Endothelial cell of umbilical vein (primary cell): ENCODE data around the gene NUP160. TPM values are rescaled to one million over a fixed set of nuclear protein-coding genes. Genes with fewer than 3 reads are reported as not detected.

Experiments used
- BruUV-seq: library from RNA; stranded (reverse); fragments of 400-500 nt; replicated peaks from 2 replicates; lab custom pipeline; 2021; lab: Mats Ljungman, UMichigan
- CTCF ChIA-PET: fragments of 300-600, 350-600 bp; sonication (Branson Sonifier 250); formaldehyde crosslinking; loops from one replicate; lab custom pipeline; 2021; ENCODE audit warnings: antibody characterized with exemption, inconsistent platforms; lab: Charles Lee
- POLR2A ChIA-PET: fragments of 300-600, 350-600 bp; sonication (Branson Sonifier 250); formaldehyde crosslinking; loops from one replicate; lab custom pipeline; 2021; ENCODE audit warnings: antibody characterized with exemption, inconsistent platforms; lab: Charles Lee
- DNase-seq: peaks from one replicate; pipeline ENCODE4 v3.0.0-alpha.2; 2011; ENCODE audit warnings: low read depth, low spot score
- FAIRE-seq: peaks from 2 replicates; lab custom pipeline; 2011; peaks lifted over from hg19 to GRCh38; lab: Jason Lieb, UNC
- H2AFZ ChIP-seq: 2 replicates; pipeline ENCODE4 v1.6.0; 2012; ENCODE audit warnings: low read depth, low read length, control low read depth, inconsistent platforms
- H3K27ac ChIP-seq: 2 replicates; pipeline ENCODE4 v1.5.1; 2011; ENCODE audit warnings: low read depth, mild to moderate bottlenecking, control low read depth, low read length, moderate library complexity; ENCODE audit not compliant: insufficient read depth
- H3K27me3 ChIP-seq, 2 experiments: 2 replicates each; pipeline versions ENCODE4 v1.6.0 to v1.6.1; 2011; ENCODE audit warnings: low read length in 2 of 2, mixed read lengths in 1 of 2; ENCODE audit not compliant: control insufficient read depth in 2 of 2, insufficient read depth in 2 of 2
- H3K36me3 ChIP-seq, 2 experiments: 2 replicates in 1 of 2; 3 replicates in 1 of 2; pipeline ENCODE4 v1.5.1; 2011; ENCODE audit warnings: low read length in 2 of 2, mild to moderate bottlenecking in 1 of 2, moderate library complexity in 1 of 2; ENCODE audit not compliant: control insufficient read depth in 2 of 2, insufficient read depth in 2 of 2; ENCODE audit errors: extremely low read depth in 1 of 2
- H3K4me1 ChIP-seq: 3 replicates; pipeline ENCODE4 v1.5.1; 2011; ENCODE audit warnings: mild to moderate bottlenecking, low read length; ENCODE audit not compliant: control insufficient read depth, insufficient read depth; ENCODE audit errors: extremely low read depth
- H3K4me2 ChIP-seq: 2 replicates; pipeline ENCODE4 v1.6.1; 2011; ENCODE audit warnings: low read length, control low read depth, mixed read lengths; ENCODE audit not compliant: insufficient read depth
- H3K4me3 ChIP-seq, 3 experiments: fragments of 200-600 bp in 1 of 3; sonication (generic), shearing (Covaris generic) in 1 of 3; replicated peaks in 1 of 3; 2 replicates each; pipeline ENCODE4 v1.5.1; 2011 to 2016; ENCODE audit warnings: control low read depth in 3 of 3, low read length in 3 of 3, mild to moderate bottlenecking in 2 of 3, inconsistent platforms in 1 of 3, low read depth in 1 of 3, moderate library complexity in 1 of 3; ENCODE audit not compliant: insufficient read depth in 1 of 3
- H3K79me2 ChIP-seq: 2 replicates; pipeline ENCODE4 v1.6.0; 2012; ENCODE audit warnings: low read length, inconsistent platforms; ENCODE audit not compliant: control insufficient read depth, insufficient read depth
- H3K9ac ChIP-seq: replicated peaks from 2 replicates; pipeline ENCODE3; 2011; ENCODE audit warnings: low read length, control low read depth; ENCODE audit not compliant: insufficient read depth; ENCODE audit errors: extremely low read depth
- H3K9me1 ChIP-seq: replicated peaks from 3 replicates; pipeline ENCODE4 v1.6.0; 2011; ENCODE audit warnings: mild to moderate bottlenecking, low read length; ENCODE audit not compliant: control insufficient read depth, insufficient read depth; ENCODE audit errors: extremely low read depth
- H3K9me3 ChIP-seq: replicated peaks from 2 replicates; pipeline ENCODE4 v1.5.1; 2012; ENCODE audit warnings: low read length, inconsistent platforms; ENCODE audit not compliant: control insufficient read depth, insufficient read depth
- H4K20me1 ChIP-seq: replicated peaks from 2 replicates; pipeline ENCODE3; 2011; ENCODE audit warnings: mild to moderate bottlenecking, low read length; ENCODE audit not compliant: control insufficient read depth, insufficient read depth; ENCODE audit errors: extremely low read depth
- CTCF ChIP-seq, 2 donors: IDR thresholded peaks; 1 replicate in 1 of 2; 2 replicates in 1 of 2; pipeline ENCODE4 v1.5.1; 2011; ENCODE audit warnings: low read length in 2 of 2, mild to moderate bottlenecking in 2 of 2, moderate library complexity in 2 of 2, control low read depth in 1 of 2, inconsistent platforms in 1 of 2, low read depth in 1 of 2; ENCODE audit not compliant: insufficient read depth in 1 of 2; ENCODE audit errors: extremely low read depth in 1 of 2
- EZH2 ChIP-seq: IDR thresholded peaks from 2 replicates; pipeline ENCODE4 v1.6.1; 2012; ENCODE audit warnings: borderline replicate concordance, low read depth, mild to moderate bottlenecking, moderate library complexity, low read length, inconsistent platforms; ENCODE audit not compliant: severe bottlenecking
- FOS ChIP-seq: IDR thresholded peaks from 2 replicates; pipeline ENCODE4 v1.6.1; 2011; ENCODE audit warnings: mild to moderate bottlenecking, low read length, moderate library complexity, borderline replicate concordance; ENCODE audit not compliant: insufficient read depth
- GATA2 ChIP-seq: IDR thresholded peaks from 2 replicates; pipeline ENCODE4 v1.7.0; 2011; ENCODE audit warnings: low read depth, mild to moderate bottlenecking, moderate library complexity, mixed read lengths, low read length; ENCODE audit not compliant: insufficient read length, insufficient read depth
- JUN ChIP-seq: IDR thresholded peaks from 2 replicates; pipeline ENCODE4 v1.6.1; 2011; ENCODE audit warnings: borderline replicate concordance, low read depth; ENCODE audit not compliant: insufficient read length, insufficient read depth
- MYC ChIP-seq: IDR thresholded peaks from one replicate; pipeline ENCODE4 v1.6.1; 2011; ENCODE audit warnings: mild to moderate bottlenecking, low read depth, low read length
- POLR2A ChIP-seq: IDR thresholded peaks from 2 replicates; pipeline ENCODE4 v1.6.1; 2012; ENCODE audit warnings: low read depth, mild to moderate bottlenecking, control low read depth, low read length
- POLR2AphosphoS5 ChIP-seq: IDR thresholded peaks from 2 replicates; pipeline ENCODE4 v1.6.1; 2012; ENCODE audit warnings: low read depth, mild to moderate bottlenecking, control low read depth, low read length, moderate library complexity; ENCODE audit not compliant: insufficient read depth
- dilution Hi-C: fragments of 300-500 bp; cut with MboI; formaldehyde crosslinking; loops from one replicate; pipeline ENCODE4 v1.15.0; 2019; ENCODE audit warnings: low sequenced_read_pairs; ENCODE audit not compliant: extremely low pct_ligation_motif_present
- intact Hi-C: fragments of 100-400 bp; cut with micrococcal nuclease; formaldehyde crosslinking; loops from one replicate; pipeline ENCODE4 v1.10.0; 2022
- polyA plus RNA-seq, 4 experiments: library from polyadenylated mRNA; depleted of rRNA in 3 of 4; stranded (reverse) in 3 of 4; unstranded in 1 of 4; fragments of >200 nt; gene quantifications; 2 replicates each; pipeline versions ENCODE4 v1.2.1 to v1.2.3, GENCODE V29; 2011 to 2012; ENCODE audit warnings: missing spikeins in 1 of 4
- total RNA-seq: library from RNA; stranded (reverse); gene quantifications from 2 replicates; pipeline ENCODE4 v1.2.3, GENCODE V29; 2021
- TF ChIP-seq, protein P1 (sequence below): IDR thresholded peaks from 2 replicates; pipeline ENCODE4 v1.6.1; 2011; ENCODE audit not compliant: insufficient read depth, insufficient read length

The NUP160 gene
- total and polyA plus RNA-seq, 2 donors (not counting 3 experiments of a cell fraction or from before 2014, with no cell fraction given), result 15.4 to 39.6 TPM

DNA sequence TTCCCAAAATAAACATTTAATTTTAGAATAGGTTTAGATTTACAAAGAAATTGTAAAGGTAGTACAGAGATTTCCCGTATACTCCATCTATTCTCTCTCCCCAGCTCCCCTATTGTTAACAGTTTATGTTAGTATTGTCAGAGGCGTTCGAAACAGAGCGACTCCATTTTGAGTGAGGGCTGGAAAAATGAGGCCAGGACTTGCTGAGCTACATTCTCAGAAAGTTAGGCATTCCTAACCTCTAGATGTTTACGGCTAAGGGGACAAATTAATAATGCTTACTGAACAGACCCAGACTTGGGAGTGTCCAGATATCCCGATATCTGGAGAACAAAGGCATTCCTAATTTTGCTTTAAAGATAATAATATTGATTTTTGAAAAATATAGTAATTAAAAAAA lies 12.4 kb upstream of the NUP160 start:
- ChIA-PET POLR2A (no interaction called here), CTCF (no interaction called here)
- dilution Hi-C loops, result no loop called here
- Histone ChIP-seq H3K4me3 (no peak overlapping the region), H3K9me1 (no peaks in the 10 kb centered on the region), H3K4me1 (peaks cover 16% of the 10 kb centered on the region), H3K36me3 (no peaks in the 10 kb centered on the region), H3K79me2 (no peaks in the 10 kb centered on the region), H3K4me2 (no peak overlapping the region), H2AFZ (no peak overlapping the region), H3K9ac (no peak overlapping the region), H3K9me3 (no peaks in the 10 kb centered on the region), H3K27me3 (no peaks in the 10 kb centered on the region), H3K27ac (no peak overlapping the region), H4K20me1 (no peaks in the 10 kb centered on the region)
- TF ChIP-seq EZH2, result no peak
- no peak for TF ChIP-seq CTCF (IDR thresholded peaks at IDR 0.05; ENCODE audit: extremely low read depth in 1 of 2, insufficient read depth in 1 of 2, low read depth in 1 of 2, low read length in 2 of 2)
- no peak for TF ChIP-seq JUN
- TF ChIP-seq MYC, result no peak
- TF ChIP-seq, protein P1, sequence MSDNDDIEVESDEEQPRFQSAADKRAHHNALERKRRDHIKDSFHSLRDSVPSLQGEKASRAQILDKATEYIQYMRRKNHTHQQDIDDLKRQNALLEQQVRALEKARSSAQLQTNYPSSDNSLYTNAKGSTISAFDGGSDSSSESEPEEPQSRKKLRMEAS, result no peak
- TF ChIP-seq POLR2AphosphoS5, result no peak
- no peak for TF ChIP-seq GATA2
- TF ChIP-seq FOS, result no peak
- TF ChIP-seq POLR2A, result no peak
- FAIRE-seq (no peak), DNase-seq (no peak)
- BruUV-seq, result no TSS peak
- intact Hi-C loops, result no loop called here
